Endometrial microvascular endothelial cells (primary cell): ENCODE results near the gene MMD2. TPM values are rescaled to one million over a fixed set of nuclear protein-coding genes. Genes with fewer than 3 reads are reported as not detected.
"Not testable (repeated sequence)": the region's sequence is repeated elsewhere in the genome, so short reads cannot be mapped to it uniquely, and the experiment has no call there.

Experiments used
- in situ Hi-C: cut with HindIII; loops from 2 replicates; pipeline ENCODE4 v1.10.0; 2017; ENCODE audit warnings: low sequenced_read_pairs, low pct_unique_long_range_greater_than_20kb; ENCODE audit errors: inconsistent ontology term
- total RNA-seq: library from RNA; depleted of rRNA; stranded (reverse); fragments of >200 nt; gene quantifications from one replicate; pipeline ENCODE4 v1.2.3, GENCODE V29; 2015; ENCODE audit errors: inconsistent ontology term

The MMD2 gene
- total RNA-seq, 1 donor from 2014 or later = not detected

GRCh38 chr7:4916113-4916512 lies 42.9 kb downstream of the MMD2 start:
- in situ Hi-C loops = no loop called here

GRCh38 chr7:4911111-4911828 lies 47.7 kb downstream of the MMD2 start:
- in situ Hi-C loops = no loop called here

- in situ Hi-C loops = no loop called here
These were observed 52.3 kb downstream of the MMD2 start for GRCh38 chr7:4906682-4907081.

- in situ Hi-C loops = no loop called here
These were observed 53.8 kb downstream of the MMD2 start for GRCh38 chr7:4905171-4905570.

- in situ Hi-C loops = no loop called here
These were observed 54.6 kb downstream of the MMD2 start for GRCh38 chr7:4904346-4904745.

GRCh38 chr7:4895766-4896165 lies 63.2 kb downstream of the MMD2 start:
- in situ Hi-C loops = no loop called here

GRCh38 chr7:4894482-4894881 lies 64.5 kb downstream of the MMD2 start:
- in situ Hi-C loops = no loop called here

GRCh38 chr7:4893929-4894475 lies 65.0 kb downstream of the MMD2 start:
- in situ Hi-C loops = no loop called here

- in situ Hi-C loops = not testable (repeated sequence)
These were observed 65.8 kb downstream of the MMD2 start for GRCh38 chr7:4893188-4893587.

GRCh38 chr7:4891522-4891921 lies 67.5 kb downstream of the MMD2 start:
- in situ Hi-C loops = not testable (repeated sequence)

GRCh38 chr7:4889682-4890081 lies 69.3 kb downstream of the MMD2 start:
- in situ Hi-C loops = no loop called here

- in situ Hi-C loops = no loop called here
These were observed 70.8 kb downstream of the MMD2 start for GRCh38 chr7:4888161-4888560.

GRCh38 chr7:4886671-4887070 lies 72.3 kb downstream of the MMD2 start:
- in situ Hi-C loops = no loop called here

GRCh38 chr7:4885317-4885807 lies 73.6 kb downstream of the MMD2 start:
- in situ Hi-C loops = no loop called here

GRCh38 chr7:4884164-4884563 lies 74.8 kb downstream of the MMD2 start:
- in situ Hi-C loops = no loop called here

GRCh38 chr7:4883372-4884144 lies 75.4 kb downstream of the MMD2 start, which contains the start of gene RADIL:
TSS of gene RADIL (minus strand) at chr7:4883716. CDS start at chr7:4878139, 5,577 bp downstream.
- in situ Hi-C loops = no loop called here

- in situ Hi-C loops = no loop called here
These were observed 76.0 kb downstream of the MMD2 start for GRCh38 chr7:4883033-4883371.

GRCh38 chr7:4882169-4883032 lies 76.6 kb downstream of the MMD2 start:
- in situ Hi-C loops = no loop called here

- in situ Hi-C loops = no loop called here
These were observed 78.8 kb downstream of the MMD2 start for GRCh38 chr7:4880218-4880617.
